Kasumi-1 (cell line): ENCODE data around the gene GFM1.

Experiments
- DNase-seq, 2 experiments: peaks; one replicate each; lab custom pipeline; 2025; lab: John Stamatoyannopoulos, UW

Gene GFM1

DNA sequence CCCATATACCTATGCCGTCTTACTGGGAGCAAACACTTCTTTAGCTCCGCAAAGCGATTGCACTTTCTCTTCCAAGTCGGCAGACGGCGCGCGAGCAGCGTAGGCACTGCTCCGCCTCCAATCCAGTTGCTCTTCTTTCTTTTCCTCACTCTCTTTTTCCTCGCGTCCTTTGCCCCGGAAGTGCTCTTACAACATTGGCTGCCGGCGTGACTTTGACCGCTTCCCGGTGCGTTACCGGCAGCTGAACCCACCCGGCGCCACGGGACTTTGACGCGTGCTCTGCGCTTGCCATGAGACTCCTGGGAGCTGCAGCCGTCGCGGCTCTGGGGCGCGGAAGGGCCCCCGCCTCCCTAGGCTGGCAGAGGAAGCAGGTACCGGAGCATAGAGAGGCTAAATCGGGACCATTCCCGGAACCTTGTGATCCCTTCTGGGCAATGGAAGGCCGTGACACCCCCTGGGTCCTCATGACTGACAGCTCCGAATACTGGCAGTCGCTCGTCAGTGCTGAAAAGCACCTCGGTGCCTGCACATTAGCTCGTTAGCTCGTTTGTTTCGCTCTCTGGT lies at the start of gene GFM1:
TSS of gene GFM1 (plus strand) at position 183 of the 564 bp plus-strand sequence. CDS start at position 291, 108 bp downstream.
- peak; percentile 99 for DNase-seq

- DNase-seq, result no peak
Measured at GRCh38 chr3:158600787-158601186, 43.5 kb upstream of the GFM1 start.

DNA sequence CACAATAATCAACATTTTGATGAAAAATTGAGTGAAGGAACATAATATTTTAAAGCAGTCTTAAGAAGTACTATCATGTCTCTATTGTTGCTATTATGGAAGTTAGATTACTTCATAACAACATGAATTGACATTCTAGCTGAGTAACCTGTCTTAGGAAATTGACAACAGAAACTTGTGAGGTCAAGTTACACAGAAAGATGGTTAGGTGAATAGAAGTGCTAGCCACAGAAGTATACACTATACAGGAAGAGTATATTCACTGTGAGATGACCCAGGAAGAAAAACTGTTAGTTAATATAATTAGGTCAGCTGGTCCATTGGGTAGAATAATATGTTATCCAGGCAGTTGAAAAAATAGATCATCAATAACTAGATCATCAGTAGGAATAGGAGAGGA lies 42.1 kb upstream of the GFM1 start:
- no peak for DNase-seq

DNA sequence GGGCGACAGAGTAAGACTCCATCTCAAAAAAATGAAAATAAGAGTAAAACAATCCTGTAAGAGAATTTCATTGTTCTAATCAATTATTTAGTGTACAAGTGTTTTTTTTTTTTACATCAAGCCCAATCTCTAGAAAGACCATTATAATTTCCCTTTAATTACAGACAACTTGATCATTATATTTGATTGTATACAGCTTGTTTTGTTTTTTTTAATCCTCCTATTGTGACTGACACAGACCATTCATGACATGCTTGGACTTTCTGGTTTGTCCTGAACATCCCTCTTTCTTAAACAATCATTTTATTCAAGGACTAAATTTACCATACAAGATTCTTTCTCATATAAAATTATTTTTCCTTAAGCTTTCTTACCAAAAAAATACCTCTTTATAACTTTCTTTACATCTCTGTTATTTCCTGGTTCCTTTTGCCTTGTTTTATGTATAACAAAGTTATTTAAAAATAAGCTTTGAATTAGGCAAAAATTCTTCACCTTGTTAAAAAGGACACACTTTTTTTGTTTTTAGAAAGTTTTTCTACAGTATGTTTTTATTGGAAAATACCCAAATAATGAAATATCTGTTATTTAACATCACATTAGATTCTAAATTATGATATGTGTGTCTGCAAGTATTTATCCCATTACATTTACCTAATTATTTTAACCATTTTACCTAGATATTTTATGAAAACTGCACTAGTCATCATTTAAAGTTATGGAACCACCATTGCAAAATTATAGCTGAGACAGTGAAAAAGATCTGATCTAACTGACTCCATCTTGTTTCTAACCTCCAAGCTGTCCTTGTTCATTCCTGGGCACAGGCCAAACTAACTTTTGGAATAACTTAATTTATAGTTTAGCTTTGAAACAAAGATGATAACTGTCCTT lies 26.1 kb upstream of the GFM1 start:
- DNase-seq, result peak in 1 of 2 experiments; percentile 19

DNA sequence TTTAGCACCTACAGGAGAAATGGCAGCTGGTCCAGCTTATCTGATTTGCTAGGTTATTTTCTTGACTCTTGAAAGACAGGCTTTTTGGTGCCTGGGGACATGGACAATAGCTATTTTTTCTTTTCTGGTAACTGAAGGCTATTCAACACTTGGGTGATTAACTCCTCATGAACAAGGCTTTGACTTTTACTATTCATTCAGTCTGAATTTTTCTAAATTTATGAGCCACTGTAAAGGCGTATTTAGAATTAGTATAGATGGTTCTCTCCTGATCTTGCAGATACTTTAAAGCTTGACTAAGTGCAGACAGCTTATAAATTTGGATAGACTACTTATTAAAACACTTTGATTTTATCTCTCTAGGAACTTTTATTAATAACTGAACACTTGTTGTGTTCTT lies 18.4 kb upstream of the GFM1 start:
- DNase-seq, result no peak

GRCh38 chr3:158631981-158632380 lies 12.3 kb upstream of the GFM1 start:
- DNase-seq, result no peak

GRCh38 chr3:158640646-158641045 lies 3.7 kb upstream of the GFM1 start:
- no peak for DNase-seq

GRCh38 chr3:158642005-158642404 lies 2.3 kb upstream of the GFM1 start:
- DNase-seq, result no peak

DNA sequence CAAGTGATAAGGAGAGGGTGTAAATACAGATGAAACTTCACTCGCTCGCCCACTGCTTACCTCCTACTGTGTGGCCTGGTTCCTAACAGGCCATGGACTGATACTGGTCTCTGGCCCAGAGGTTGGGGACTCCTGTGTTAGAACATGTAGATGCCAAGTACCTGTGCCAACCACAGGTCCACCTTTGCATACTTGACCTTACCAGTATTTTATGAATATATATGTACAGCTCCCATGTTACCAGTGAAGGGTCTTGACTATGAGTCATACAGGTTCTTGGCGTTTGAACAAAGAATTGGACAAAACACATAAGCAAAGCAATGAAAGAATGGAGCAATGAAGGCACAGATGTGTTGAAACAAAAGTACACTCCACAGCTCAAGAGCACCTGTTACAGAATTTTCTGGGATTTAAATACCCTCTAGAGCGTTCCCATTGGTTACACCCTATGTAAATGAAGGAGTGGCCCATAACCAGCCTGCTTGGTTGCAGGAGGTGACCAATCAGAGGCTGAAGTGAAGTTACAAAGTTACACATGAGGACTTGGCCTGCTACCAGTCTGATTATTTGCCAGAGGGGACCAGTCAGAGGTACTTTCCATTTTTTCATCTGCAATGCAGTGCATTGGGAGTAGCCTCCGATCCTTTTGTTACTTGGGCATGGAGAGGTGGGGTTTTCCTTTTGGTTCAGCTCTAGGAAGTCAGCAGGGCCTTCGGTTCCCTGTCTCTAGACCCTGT lies 1.7 kb upstream of the GFM1 start:
- no peak for DNase-seq

GRCh38 chr3:158649791-158650190 lies 5.5 kb downstream of the GFM1 start:
- no peak for DNase-seq

DNA sequence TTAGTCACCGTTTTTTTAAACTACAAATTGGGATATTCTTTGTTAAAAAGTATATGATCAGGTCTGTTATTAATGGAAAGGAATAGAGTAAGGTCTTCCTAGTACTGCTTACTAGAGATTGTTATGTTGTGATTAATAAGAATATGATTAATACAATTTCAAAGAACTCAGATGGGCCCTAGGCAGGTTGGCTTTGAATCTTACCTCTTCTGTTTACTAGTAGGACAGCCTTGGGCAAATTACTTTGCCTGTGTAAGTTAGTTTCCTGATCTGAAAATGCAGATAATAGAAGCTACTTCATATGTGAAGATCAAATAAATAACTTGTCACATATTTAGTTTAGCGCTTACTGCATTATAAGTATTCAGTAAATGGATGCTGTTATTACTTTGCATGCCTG lies 6.9 kb downstream of the GFM1 start:
- no peak for DNase-seq

DNA sequence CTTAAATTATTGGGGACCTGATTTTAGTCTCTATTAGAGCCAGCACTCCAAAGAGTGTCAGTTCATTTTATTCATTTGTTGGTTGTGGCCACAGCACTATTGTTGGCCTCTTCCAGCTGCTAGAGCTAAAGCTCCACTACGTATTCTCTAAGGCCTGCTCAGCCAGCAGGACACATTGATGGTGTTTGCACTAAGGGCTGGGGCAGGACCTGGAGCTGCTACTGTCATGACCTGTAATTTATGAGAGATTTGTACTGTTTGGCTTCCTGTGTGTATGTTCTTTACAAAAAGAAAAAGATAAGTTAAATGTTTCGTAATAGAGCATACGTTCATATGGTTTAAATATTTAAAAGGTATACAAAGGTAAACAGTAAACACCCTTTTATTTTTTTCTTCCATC lies 8.1 kb downstream of the GFM1 start:
- no peak for DNase-seq

GRCh38 chr3:158658889-158659288 lies 14.6 kb downstream of the GFM1 start:
- DNase-seq, result no peak

DNA sequence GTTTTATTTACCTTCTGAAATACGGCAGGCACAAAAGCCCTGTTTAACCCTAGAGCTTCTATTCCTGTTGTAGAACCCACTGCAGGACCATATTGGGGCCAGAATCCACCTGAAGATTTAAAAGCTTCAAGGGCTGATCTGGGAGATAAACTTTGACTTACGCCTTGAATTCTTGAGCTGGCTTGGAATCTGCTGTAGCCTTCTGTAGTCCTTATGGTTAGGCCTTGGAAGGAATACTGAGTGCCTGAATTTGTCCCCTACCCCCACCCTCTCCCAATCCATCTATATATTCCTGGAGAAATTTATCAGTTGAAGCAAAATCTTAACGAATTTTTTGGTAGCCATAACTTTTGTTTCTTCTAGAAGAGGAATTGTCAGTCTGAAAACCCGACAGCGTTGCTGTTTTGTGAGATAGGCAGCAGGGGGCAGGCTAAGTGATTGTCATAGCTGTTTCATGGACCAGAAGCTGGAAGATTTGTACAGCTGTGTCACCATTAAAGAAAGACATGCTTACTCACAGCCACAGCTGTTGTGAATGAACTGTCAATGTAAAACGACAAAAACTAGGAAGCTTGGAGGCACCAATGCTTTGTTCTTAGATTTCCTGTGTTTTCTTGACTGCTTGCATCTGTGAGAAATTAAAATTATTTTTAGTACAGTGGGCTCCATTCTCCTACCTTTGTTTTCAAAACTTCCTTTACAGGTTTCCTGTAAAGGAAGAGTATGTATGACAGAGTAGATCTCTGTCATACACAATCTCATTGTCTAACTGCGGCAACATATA lies 15.3 kb downstream of the GFM1 start:
- DNase-seq, result peak; percentile 79 to 85

GRCh38 chr3:158660711-158661110 lies 16.4 kb downstream of the GFM1 start:
- DNase-seq, result no peak

- DNase-seq, result no peak
Measured at GRCh38 chr3:158663246-158663645, 18.9 kb downstream of the GFM1 start.

DNA sequence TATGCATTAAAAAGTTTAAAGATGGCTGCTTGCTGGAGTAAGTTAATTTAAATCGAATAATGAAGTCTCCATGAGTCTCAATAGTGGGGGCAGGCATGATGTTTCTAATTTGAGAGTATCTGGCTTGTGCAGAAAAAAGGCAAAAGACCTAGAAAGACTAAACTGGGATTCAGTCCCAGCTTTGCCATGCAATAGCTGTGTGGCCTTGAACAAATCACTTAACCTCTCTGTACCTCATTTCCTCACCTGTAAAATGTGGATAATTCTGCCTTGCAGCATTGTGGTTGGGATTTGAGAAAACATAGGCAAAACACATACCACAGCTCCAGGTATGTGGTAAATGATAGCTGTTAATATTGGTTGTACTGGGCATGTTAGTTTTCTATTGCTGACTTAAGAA lies 19.5 kb downstream of the GFM1 start:
- no peak for DNase-seq

DNA sequence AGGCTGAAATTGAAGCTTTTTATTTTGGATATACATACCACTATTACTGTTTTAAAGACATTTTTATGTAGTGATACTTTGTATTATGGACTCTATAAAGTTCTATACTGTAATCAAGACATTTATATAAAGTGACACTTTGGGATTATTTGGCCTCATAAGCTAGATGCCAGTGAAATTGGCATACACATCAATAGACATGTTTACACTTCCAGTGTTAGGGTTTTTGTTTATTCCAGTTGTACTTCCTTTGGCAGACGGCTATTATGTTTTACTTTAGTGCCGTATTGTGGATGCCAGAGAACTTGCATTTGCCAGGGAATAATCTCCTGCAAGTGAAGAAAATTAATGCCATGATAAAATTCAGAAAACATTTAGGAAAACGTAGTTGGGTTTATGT lies 22.1 kb downstream of the GFM1 start:
- no peak for DNase-seq

DNA sequence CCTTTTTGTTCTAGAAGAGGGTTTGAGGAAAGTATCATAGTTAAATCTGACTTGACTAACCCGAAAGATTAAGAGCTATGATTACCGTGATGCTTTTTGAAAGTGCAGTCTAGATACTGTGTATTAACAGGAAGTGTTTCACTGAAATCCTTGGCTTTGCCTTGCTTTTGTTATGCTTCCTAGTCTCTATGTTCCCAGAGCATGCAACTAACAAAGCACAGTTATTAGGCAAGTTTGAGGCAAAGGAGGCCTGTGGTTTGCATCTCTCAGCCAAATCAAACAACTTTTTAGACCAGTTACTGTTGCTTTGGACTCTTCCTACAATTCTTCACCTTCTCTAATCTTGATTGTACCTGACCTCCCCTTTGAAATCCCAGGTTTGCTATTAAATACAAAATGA lies 24.2 kb downstream of the GFM1 start:
- no peak for DNase-seq

DNA sequence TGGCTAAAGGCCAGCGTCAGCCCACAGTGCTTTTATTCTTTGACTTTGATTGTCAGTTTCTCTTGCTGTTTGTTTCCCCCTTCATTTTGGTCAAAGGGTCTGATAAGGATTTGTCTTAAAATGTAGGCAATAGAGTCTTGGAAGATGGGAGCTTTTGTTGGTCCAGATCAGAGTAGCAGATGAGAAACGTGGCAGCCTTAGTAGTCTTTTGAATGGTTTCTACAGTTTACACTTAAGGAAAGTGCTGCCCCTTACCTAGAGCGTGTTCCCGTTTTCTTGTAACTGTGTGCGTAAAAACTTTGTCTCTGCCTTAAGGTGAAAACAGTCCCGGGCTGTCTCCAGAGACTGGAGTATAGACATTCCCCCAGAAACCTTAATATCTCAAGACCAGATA lies 27.5 kb downstream of the GFM1 start:
- peak; percentile 40 to 60 for DNase-seq

GRCh38 chr3:158672215-158673176 lies 28.2 kb downstream of the GFM1 start, which contains the start of gene LXN:
Gene LXN, minus strand, starts transcription at chr3:158672648. Its CDS starts 170 bp downstream, at chr3:158672478.
- DNase-seq, result peak; percentile 92 to 94
